ENCODE data around the gene AACS.
"Not testable (repeated sequence)": the region's sequence is repeated elsewhere in the genome, so short reads cannot be mapped to it uniquely, and the experiment has no call there.

AACS gene

DNA sequence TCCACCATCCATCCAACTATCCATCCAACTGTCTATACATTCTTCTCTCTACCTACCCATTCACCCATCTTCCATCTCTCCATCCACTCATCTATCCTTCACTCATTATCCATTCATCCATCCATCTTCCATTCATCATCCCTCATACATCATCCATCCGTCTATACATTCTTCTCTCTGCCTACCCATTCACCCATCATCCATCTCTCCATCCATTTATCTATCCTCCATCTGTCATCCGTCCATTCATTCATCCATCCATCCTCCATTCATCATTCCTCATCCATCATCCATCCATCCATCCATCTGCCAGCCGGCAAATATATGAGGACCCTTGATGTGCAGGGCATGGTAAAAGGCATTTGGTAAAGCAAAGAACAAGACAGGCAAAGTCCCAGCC is 25.2 kb downstream of the AACS start:
- DNase-seq (ENCODE audit: low spot score) (no peak), FAIRE-seq (no peak)

DNA sequence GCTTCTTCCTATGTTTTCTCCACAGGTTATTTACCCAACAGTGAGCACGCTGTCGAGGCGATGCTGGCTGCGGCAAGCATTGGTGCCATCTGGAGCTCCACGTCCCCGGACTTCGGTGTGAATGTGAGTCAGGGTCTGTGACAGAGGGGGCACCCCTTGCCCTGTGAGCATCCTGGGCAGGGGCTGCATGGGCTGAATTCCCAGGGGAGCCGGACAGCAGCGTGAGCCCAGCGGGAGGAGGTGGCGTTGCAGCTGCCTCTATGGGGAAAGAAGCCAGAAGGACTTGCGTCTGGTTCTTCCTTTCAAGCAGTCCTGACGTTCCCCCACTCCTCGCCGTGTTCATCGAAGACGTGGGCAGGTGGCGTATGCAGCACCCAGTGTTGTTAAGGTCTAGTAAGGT is 26.2 kb downstream of the AACS start:
- DNase-seq (ENCODE audit: low spot score) (no peak), FAIRE-seq (no peak)

DNA sequence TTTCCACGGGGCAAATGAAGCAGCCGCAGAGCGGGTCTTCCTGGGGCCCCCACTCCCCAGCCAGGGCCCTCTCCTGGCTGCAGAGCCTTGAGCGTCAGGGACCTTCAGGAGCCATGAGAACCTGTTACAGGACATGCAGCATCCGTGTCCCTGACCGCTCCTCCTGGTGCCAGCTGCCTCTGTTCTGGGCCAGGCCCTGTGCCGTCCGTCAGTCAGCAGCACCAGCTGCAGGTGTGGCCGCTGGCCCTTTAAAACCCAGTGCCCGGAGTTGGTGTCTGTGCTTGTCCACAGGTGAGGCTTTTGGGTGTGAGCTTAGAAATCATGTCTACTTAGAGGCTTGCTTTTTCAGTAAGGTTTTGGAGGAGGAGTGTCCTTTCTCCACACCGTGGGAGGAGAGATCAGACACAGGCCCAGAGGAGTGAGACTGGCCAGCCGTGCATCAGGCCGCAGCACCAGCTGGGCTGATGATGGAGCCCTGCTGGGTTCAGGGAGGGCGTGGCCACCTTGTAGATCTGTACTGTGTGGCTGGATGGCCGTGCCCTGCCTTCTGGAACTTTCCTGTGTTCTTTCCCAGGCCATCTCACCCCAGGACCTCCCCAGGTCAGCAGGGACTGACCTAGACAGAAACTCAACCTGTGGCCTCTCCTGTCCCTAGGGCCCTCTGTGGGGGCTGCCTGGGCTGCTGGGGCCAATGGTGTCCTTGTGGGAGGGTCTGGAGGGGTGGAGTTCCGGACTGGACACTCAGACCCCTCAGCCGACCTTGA is 27.1 kb downstream of the AACS start:
- DNase-seq (ENCODE audit: low spot score) = no peak
- FAIRE-seq = no peak

DNA sequence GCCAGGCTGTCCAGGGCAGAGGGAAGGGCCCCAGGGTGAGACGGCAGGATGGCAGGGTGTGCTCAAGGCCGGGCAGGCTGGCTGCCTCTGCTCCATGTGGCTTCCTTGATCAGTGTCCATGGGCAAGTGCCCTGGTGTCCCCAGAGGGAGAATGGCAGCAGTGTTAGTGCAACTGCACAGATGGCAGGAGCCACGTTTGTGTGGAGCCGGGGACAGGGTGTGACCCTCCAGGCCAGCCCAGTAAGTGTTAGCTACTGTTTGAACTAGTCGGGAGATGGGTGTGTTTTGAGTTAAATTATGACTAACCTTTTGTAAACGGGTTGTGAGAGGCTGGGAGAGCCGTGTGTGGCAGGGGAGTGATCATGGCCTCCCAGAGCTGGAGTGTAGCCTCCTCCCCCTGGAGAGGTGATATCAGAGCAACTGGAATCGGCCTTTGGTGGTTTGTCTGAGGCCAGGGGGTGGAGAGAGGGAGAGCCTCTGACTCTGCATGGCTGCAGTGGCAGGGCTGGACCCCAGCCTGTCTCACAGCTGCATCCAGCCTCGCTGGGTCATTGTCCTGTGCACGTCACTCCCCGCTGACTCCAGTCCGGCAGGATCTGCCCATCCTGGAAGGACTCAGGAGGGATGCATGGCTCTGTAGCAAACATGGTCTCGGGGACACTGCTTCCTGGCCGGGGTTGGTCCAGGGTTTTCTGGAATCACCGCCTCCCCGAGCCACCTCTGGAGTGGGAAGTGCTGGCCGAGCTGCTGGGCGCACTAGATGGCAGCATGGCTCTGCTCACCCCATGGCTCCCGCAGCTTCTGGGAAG is 27.8 kb downstream of the AACS start:
- DNase-seq (ENCODE audit: low spot score) (peak; percentile 53), FAIRE-seq (no peak)

DNA sequence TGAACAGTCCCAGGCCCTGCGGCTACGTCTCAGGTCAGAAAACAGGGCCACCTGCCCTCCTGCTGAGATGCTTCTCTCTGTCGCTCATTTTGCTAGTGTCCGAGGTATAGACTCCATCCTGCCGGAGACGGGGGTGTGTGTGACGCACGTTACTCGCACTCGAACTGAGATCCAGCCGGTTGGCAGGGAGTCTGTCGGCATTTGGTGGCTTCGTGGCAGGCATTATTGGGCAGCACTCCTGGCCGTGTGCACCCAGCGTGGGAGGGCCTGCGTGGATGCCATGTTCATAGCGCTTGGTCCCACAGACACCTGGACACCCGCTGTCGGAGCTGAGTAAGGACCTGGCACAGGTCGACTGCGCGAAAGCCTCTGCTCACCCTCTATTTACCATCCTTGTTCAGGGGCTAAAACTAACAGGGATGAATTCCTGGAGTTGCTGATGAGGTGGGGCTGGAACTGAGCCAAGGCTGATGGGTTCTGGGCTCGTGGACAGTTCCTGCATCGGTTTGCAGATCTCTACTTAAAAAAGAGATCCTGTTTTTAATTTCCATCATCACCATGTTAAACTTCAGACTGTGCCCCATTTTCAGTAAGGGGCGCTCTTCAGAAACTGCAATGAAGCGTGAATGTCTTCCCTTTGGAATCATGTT is 28.6 kb downstream of the AACS start:
- DNase-seq (ENCODE audit: low spot score) (no peak), FAIRE-seq (no peak)

DNA sequence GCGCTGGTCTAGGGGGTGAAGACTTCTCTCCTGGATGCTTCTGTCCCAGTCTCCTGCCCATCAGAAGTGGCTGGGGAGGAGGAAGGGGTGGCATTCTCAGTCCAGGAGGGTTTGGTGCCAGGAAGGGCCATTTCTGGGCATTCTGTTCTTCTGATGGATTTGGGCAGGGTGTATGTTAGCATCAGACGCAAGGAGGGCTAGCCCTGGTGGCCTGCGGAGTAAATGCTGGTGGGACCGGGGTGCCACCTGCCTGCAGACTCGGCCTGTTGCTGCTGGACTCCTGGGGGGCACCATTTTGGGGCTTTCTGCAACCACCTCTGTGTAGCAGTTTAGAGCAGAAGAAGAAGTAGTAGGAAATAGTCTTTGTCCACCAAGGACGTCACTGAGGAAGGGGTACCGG is 31.7 kb downstream of the AACS start:
- no peak for DNase-seq (ENCODE audit: low spot score)
- FAIRE-seq = no peak

DNA sequence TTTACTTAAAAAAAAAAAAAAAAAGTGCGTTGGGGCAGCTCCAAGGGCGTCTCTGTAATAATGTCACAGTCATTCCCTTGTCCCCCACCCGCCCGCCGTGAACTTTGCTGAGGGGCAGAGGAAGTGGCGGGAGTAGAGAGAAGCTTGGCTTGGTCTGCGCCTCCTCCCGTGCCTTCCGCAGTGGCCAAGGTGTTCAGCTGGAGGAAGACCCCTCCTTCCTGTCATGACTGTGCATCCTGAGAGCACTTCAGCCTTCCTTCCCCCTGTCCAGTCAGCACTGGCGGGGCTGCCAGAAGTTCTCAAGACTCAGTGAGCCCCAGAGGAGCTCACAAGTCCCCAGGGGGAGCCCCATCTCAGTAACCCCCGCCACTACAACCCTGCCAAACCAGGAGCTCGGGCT is 32.2 kb downstream of the AACS start:
- FAIRE-seq = no peak
- no peak for DNase-seq (ENCODE audit: low spot score)

DNA sequence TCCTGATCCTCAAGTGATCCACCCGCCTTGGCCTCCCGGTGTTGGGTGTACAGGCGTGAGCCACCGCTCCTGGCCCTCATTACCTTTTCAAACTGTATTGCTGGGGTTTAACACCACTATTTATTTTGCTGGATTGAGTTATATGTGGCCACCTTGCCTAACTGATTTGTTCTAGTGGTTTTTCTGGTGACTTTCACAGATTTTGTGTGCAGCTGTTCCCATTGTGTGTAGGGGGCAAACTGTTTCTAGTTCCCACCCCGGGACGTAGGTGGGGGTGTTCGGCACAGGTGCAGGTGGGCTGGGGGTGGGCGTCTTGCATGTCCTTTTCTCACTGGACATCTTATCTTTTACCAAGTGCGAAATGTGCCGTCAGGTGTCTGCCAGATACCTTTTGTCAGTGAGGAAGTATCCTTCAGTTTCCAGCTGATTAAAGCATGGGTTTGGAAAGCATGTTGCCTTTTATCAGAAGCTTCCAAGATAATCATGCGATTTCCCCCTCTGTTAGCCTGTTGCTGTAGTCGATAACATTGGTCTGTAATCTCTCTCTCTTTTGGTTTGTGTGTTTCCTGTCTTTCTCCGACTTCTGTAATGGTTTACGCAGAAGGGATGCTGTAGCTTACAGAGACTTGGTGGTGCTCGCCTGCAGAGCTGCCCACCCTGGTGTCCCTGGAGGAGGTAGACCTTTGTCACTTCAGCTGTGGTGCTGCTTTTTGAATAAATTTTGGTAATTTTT is 33.6 kb downstream of the AACS start:
- no peak for FAIRE-seq
- no peak for DNase-seq (ENCODE audit: low spot score)

DNA sequence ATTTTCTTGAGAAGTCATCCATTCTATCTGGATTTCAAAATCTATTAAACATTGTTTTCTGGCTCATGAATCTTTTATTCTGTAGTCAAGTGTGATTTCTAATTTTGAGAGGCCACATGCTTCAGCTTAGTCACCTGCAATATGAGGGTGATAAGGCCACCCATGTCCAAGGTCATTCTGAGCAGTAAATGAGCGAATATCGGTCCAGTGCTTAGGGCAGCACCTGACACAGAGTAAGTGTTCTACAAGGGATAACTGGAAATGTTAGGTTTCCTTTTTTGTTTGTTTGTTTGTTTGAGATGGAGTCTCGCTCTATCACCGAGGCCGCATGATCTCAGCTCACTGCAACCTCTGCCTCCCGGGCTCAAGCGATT is 34.2 kb downstream of the AACS start:
- no peak for DNase-seq (ENCODE audit: low spot score)
- FAIRE-seq = no peak

DNA sequence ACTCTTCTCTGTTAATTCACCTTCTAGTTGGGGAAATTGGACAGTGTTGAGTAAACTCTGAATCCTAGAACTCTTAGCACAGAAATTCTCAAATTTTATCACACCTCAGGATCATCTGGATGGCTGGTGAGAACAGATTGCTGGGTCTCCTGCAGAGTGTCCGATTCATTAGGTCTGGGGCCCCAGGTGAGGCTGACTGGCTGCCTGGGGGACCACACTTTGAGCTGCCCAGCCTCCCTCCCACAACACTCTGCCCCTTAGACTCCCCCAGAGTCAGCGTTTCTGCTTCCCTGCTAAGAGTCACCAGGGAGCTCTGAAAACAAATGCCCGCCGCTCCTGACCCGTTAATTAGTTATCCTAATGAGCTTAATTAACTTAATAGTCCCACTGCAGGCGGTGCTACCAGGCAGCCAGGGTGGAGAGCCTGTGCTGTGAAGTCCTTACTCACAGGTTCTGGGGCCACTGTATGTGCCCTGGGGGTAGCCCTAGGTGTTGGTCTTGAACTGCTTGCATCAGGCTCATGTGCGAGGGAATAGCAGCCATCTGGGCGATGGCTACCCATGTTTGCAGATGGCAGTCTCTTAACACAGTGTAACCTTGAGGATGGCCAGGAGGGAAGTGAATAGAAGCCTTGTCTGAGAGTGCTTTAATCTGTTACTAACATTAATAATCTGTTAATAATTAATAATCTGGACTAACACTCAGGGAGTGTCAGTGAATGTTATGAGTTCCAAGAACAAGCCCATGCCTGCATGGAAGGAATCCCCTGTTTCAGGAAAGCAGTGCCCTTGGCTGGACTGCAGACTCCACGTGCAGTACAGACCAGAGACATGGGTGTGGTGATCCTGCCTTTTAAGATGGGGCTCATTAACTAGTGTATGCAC is 35.6 kb downstream of the AACS start:
- FAIRE-seq = no peak
- no peak for DNase-seq (ENCODE audit: low spot score)

DNA sequence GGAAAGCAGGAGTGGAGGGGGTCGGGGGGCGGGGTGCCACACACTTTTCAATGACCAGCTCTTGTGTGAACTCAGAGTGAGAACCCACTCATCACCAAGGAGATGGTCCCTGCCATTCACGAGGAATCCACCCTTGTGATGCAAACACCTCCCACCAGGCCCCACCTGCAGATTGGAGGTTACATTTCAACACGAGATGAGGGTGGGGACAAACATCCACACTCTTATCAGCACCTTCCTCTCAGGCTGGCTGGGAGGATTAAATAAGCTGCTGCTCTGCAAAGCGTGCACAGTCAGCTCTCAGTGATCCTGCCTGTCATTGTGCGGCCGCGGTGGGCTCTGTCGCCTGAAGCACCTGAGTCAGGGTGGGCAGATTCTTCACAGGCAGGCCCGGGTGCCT is 39.7 kb downstream of the AACS start:
- FAIRE-seq (no peak), DNase-seq (ENCODE audit: low spot score) (no peak)

DNA sequence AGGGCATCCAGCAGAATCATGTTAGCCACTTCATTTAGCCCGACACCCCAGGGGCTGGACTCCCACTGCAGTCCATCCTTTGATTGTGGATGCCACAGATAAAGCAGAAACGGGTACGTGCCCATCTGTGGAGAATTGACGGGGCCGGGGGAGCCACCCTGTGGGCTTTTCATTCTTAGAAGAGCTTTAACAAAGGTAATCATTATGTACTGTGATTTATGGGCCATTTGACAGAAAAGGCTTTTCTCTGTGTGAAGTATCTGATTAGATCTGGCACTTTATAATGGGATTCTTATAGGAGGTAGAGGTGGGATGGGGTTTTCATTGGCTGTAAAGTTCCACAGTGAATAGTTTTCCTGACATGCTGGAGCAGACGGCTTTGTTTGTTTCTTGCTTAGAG is 40.4 kb downstream of the AACS start:
- no peak for DNase-seq (ENCODE audit: low spot score)

DNA sequence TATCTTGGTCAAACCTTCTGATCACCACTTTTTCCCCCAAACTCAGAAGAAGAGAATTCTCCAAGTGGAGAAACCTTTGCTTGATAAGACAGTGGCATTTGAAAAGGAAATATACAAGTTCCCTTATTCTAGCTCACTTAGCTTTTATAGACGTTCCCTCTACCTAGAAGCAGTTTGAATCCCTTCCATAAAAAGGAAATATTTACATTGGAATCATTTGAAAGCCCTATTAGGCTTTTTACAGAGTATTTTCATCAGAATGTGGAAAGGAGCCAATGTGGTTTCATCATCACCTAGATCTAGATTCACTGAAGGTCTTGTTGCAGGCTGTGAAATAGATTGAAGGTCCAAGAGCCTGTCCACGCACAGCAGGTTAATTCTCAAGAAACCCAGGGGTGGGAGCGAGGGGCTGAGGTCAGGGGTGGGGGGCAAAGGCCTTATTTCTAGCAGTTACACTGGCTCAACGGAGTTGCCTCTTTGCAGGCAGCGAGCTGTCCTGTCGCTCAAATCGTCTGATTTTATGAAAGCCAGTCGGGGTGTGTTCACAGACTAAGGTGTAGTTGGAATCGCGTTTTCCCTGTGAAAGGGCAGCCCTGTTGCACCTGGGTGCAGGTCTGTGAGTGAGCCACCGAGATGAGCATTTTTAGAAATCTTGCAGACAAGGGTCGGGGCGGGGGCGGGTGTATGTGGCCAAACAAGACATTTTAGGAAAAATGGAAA is 45.6 kb downstream of the AACS start:
- DNase-seq (ENCODE audit: low spot score) = no peak
- FAIRE-seq = no peak

More for the DNA sequence above, 40.4 kb downstream of the AACS start:
- FAIRE-seq = no peak

DNA sequence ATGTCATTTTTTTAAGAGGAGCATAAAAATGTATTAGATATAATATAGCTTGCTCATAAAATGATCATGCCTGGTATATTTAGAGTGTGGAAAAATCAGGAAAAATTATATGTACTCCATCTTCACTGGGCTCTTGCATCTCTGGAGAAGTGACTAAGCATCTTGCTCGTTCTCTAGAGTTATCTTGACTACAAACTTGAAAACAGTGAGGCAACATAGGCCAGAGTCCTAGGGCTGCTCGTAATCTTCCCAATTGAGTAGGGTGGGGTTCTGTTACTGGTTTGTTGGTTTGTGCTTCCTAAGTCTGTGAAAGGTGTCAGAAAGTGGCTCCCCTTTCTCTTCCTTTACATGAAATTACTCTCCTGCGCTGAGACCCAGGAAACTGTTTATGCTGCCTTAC is 46.2 kb downstream of the AACS start:
- DNase-seq (ENCODE audit: low spot score) (no peak), FAIRE-seq (no peak)

DNA sequence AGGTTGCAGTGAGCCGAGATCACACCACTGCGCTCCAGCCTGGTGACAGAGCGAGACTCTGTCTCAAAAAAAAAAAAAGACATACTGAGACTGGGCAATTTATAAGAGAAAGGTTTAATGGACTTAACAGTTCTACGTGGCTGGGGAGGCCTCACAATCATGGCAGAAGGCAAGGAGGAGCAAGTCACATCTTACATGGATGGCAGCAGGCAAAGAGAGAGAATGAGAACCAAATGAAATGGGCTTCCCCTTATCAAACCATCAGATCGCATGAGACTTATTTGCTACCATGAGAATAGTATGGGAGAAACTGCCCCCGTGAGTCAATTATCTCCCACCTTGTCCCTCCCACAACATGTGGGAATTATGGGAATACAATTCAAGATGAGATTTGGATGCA is 47.4 kb downstream of the AACS start:
- not testable (repeated sequence) for DNase-seq (ENCODE audit: low spot score); FAIRE-seq

DNA sequence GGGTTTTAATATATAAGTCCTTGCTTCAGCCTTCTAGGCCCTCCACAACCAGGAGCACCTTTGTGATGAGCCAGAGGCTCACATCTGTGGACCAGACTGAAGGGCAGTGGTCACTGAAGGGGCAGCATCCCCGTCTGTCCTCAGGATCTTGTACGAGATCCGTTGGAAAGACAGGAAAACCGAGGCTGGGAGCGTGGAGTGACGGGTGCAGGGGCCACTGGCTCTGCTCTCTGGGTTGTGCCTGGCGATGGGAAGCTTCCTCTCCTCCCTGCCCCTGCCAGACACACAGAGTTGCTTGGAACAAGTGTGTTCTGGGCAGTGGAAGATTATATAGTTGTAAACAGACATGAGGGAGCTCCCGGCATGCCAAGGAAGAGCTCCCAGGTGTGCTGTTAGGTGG is 48.0 kb downstream of the AACS start:
- FAIRE-seq = no peak
- no peak for DNase-seq (ENCODE audit: low spot score)

DNA sequence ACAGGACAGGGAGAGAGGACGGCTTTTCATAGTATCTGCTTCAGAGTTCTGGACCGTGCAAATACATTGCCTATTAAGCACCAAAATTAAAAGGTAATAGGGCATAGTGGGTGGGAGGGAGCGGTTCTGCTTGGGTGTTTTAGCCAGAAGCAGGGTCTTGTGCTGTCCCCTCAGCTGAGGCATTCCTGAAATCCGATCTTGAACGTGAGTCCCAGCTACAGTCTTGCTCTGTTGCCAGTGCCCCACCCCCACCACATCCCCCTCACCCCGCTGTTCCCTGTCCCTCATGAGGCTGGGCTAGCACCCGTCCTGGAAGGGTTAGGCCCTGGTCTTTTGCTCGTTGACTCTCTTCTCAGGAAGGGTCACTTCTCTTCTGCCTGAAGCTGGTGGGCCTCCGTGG is 48.6 kb downstream of the AACS start:
- DNase-seq (ENCODE audit: low spot score) = no peak
- no peak for FAIRE-seq

DNA sequence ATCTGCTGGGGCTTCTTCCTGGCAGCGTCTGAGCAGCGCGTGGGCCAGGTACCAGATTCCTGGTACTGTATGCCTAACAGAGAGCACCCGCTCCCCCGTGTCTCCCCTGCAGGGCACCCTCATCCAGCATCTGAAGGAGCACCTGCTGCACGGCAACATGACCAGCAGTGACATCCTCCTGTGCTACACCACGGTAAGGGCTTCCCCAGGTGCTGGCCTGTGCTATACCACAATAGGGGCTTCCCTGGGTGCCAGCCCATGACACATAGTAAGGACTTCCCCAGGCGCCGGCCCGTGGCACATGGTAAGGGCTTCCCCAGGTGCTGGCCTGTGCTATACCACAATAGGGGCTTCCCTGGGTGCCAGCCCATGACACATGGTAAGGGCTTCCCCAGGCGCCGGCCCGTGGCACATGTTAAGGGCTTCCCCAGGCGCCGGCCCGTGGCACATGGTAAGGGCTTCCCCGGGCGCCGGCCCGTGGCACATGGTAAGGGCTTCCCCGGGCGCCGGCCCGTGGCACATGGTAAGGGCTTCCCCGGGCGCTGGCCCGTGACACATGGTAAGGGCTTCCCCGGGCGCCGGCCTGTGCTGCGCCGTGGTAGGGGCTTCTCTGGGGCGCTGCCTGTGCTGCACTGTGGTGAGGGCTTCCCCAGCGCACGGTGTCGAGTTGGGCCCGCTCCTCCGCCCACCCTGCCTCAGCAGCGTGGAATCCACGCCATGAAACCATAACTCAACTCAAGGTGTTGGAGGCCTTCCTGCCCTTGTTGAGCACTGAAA is 49.3 kb downstream of the AACS start:
- DNase-seq (ENCODE audit: low spot score) (no peak), FAIRE-seq (no peak)

DNA sequence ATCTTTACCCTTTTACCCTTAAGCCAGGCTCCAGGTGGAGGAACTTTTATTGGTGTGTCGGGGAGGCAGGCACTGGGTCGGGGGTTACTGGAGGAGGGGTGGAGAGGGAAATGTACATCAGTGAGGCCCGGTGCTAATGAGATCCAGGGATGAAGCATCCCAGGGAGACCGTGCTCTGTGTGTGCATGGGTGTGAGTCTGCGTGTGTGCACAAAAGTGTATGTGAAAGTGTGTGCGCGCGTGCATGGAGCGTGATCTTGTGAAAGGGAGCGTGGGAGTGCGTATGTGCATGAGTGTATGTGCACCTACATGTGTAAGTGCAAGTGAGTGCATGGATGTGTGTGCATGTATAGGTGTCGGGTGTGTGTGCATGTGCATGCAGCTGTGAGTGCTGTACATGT is 55.3 kb downstream of the AACS start:
- DNase-seq (ENCODE audit: low spot score) (no peak), FAIRE-seq (no peak)

Data from RCC 7860 (cell line).